Measurements from ENCODE around the gene NFATC1.

The NFATC1 gene

GRCh38 chr18:79525556-79526467 lies 130.1 kb downstream of the NFATC1 start:
- no peak for FAIRE-seq

DNA sequence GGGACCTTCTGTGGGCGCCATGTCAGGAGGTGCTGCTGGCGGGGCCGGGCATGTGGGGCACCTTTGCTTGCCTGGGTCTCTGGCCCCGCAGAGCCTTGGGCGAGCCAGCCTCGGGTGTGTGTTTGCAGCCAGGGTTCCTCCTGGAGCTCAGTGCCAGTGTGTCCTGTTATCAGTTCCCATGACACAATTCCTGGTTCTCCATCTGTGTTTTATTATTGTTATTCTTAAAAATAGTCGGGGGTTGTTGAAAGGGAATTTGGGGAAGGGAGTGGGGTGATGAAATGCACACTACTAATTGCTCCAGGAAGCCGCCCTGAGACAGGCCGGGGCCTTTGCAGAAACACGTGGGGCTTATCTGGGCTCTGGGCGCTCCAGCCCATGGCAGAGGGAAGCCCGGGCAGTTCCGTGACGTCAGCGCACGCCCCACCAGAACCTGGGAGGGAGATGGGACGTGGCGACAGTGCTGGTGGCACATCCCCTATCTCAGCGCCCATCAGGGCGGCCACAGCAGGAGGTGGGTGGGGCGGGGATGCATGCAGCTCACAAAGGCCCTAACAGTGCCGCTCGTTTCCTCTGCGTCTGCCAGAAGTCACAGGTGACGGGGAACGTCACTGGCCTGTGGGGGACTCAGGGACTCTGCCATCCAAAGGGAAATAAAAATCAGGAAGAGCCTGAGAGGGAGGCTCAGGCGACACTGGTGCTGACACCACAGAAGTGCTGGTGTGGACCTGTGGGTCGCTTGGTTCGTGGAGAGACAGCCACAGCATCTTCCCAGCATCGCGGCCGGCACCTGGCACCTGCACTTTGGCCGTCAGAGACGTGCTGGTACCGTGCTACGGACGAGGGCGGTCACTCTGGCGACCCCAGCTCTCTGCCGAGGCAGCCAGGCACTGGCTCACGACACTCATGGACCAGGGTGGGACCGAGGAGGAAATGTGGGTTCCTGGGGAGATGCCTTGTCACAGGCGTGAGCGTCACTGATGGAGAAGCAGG lies 131.0 kb downstream of the NFATC1 start:
- FAIRE-seq = no peak

GRCh38 chr18:79527656-79528315 lies 132.1 kb downstream of the NFATC1 start:
- no peak for FAIRE-seq

DNA sequence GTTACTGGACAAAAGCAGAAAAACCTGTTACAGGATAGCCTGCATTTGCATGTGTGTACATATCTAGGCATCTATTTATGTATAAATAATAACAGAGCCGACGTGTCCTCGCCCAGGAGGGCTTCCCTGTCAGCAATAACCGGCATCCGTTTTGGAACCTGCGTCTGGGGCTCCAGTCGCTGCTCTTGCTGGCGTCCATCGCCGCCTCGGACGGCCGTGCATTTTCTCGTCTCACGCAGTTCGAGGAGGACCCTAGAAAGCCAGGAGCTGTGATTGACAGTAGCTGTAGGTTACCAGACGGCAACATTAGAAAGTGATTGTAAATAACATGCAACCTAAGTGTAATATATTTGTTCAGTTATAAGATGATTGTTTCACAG lies 132.6 kb downstream of the NFATC1 start:
- FAIRE-seq = no peak

DNA sequence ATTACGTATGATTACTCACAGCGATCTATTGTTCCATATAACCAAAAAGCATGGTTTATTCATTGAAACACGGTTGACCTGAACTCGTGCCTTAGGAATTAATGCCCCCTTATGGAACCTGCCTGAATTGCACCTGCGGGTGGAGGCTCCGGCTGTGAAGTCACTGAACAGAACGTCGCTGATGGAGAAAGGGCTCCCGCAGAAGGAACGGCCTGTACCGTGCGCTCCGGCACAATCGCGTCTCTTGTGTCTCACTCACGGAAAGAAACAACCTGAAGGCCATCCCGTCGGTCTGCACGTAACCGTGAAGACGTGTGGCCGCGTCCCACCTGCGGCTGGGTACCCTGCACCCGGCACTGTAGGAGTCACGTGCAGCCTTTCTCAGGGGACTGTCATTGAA lies 133.1 kb downstream of the NFATC1 start:
- FAIRE-seq = no peak

GRCh38 chr18:79529296-79529695 lies 133.6 kb downstream of the NFATC1 start:
- no peak for FAIRE-seq

DNA sequence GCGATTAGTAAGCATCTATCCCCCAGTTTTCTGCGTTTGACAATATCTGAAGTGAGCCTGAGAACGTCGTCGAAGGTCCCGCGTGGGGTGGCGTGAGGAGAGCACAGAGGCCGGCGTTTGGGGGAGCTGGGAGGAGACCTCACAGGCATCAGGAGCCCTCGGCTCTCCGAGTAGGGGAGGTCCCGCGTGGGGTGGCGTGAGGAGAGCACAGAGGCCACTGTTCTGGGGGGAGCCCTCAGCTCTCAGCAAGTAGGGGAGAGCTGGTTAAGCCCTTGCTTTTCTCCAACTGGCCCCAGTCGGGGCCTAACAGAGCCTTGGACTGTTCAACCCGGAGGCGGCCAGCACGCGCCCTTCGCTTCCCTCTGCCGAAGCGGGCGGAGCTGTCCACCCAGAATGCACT lies 134.3 kb downstream of the NFATC1 start:
- no peak for FAIRE-seq

- no peak for FAIRE-seq
Measured at GRCh38 chr18:79530821-79531220, 135.1 kb downstream of the NFATC1 start.

DNA sequence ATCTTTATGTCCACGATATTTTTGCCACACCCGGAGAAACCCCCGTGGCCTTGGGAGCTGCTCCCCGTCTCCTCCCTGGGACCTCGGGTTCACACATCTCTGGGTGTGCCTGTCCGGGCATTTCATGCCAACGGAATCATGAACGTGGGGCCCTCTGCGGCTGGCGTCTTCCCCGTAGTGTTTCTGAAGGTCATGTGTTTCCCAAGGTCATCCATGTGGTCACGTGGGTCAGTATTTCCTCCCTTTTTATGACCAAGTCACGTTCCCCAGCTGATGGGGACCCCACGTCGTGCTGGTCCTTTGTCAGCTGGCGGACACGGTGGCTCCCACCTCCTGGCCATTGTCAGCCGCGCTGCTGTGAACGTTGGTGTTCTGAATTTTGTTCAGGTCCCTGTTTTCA lies 135.7 kb downstream of the NFATC1 start:
- no peak for FAIRE-seq

- no peak for FAIRE-seq
Measured at GRCh38 chr18:79531926-79532312, 136.2 kb downstream of the NFATC1 start.

- no peak for FAIRE-seq
Measured at GRCh38 chr18:79532313-79533007, 136.7 kb downstream of the NFATC1 start.

DNA sequence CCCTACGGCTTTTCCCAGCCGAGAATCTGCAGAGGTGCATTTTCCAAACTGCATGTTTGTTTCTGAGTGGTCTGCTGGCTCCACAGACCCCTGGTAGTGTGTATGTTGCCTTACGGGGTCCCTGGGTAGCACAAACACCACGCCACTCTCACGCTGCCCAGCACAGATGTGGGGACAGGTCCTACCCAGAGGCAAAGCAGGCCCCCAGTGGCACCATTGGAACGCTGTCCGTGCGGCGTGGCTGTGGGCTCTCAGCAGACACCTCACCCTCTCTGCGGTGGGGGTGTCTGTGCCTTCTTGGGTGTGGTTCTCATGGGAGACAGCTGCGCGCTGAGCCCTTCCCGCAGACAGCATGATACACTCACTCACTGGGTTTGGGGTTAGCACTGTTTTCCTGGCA lies 137.4 kb downstream of the NFATC1 start:
- no peak for FAIRE-seq

- no peak for FAIRE-seq
Measured at GRCh38 chr18:79533591-79533990, 137.9 kb downstream of the NFATC1 start.

DNA sequence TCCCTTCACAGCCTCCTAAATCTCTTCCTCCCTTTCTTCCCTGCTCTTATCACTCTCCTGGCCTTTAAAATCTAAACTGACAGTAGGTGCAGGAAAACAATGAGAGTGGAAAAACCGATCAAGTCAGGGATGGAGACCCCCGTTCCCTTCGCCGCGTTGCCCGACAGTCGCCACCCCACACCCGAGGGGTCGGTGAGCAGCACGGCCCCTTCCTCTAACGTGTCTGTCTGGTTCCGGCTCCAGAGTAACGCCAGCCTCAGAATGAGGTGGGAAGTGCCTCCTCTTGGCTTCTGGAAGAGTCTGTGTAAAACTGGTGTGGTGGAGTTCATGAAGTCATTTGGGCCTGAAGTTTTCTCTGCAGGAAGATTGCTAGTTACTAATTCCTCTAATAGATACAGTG lies 138.6 kb downstream of the NFATC1 start:
- no peak for FAIRE-seq

- FAIRE-seq = no peak
Measured at GRCh38 chr18:79537758-79538157, 142.0 kb downstream of the NFATC1 start.

DNA sequence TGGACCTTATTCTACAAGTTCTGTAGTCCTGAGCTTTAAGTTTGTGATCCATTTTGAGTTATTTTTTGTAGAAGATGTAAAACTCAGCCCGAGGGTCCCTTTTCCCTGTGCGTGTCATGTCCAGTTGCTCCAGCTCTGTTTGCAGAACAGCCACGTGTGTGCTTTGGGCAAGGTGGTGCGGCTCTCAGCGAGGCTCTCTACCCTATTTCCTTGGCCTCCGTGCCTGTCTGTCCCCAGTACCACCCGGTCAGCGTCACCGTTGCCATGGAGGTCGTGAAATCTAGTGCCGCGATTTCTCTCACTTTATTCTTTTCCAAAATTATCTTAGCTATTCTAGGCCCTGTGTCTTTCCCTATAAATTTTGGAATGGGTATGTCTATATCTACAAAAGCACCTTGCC lies 142.9 kb downstream of the NFATC1 start:
- FAIRE-seq = no peak

GRCh38 chr18:79540161-79540903 lies 144.6 kb downstream of the NFATC1 start:
- no peak for FAIRE-seq

GRCh38 chr18:79540904-79541282 lies 145.2 kb downstream of the NFATC1 start:
- FAIRE-seq = no peak

DNA sequence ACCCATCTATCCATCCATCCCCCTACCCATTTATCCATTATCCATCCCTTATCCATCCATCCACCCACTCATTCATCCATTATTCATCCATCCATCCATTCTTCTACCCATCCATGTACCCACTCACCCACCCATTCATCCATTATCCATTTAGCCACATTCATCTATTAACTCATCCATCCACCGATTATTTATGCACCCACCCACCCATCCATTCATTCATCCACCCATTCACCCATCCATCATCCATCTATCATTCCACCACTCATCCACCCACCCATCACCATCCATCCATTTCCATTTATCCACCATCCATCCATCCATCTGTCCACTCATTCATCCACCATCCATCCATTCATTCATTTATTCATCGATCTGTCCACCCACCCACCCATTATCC lies 146.5 kb downstream of the NFATC1 start:
- no peak for FAIRE-seq

GRCh38 chr18:79542876-79543750 lies 147.4 kb downstream of the NFATC1 start:
- no peak for FAIRE-seq

GRCh38 chr18:79543861-79544385 lies 148.2 kb downstream of the NFATC1 start:
- FAIRE-seq = no peak
